GM18508 (cell line): ENCODE data around the gene PLSCR2.
"Not testable (repeated sequence)": the region's sequence is repeated elsewhere in the genome, so short reads cannot be mapped to it uniquely, and the experiment has no call there.

Source experiments
- ATAC-seq: cut with Tn5 transposase; IDR thresholded peaks from one replicate; pipeline ENCODE4 v1.9.1; 2021; ENCODE audit warnings: moderate number of reproducible peaks; ENCODE audit not compliant: insufficient read depth, unreplicated experiment

Gene PLSCR2

GRCh38 chr3:146425341-146425740 is 44.0 kb downstream of the PLSCR2 start:
- no peak for ATAC-seq

GRCh38 chr3:146421819-146422759 is 47.3 kb downstream of the PLSCR2 start:
- ATAC-seq, result no peak

- no peak for ATAC-seq
Measured at GRCh38 chr3:146416366-146416765, 53.0 kb downstream of the PLSCR2 start.

GRCh38 chr3:146414010-146414409 is 55.4 kb downstream of the PLSCR2 start:
- no peak for ATAC-seq

GRCh38 chr3:146412711-146413110 is 56.6 kb downstream of the PLSCR2 start:
- ATAC-seq, result not testable (repeated sequence)

- no peak for ATAC-seq
Measured at GRCh38 chr3:146407956-146408355, 61.4 kb downstream of the PLSCR2 start.

- ATAC-seq, result no peak
Measured at GRCh38 chr3:146404436-146404835, 64.9 kb downstream of the PLSCR2 start.

- no peak for ATAC-seq
Measured at GRCh38 chr3:146403792-146404191, 65.6 kb downstream of the PLSCR2 start.

- ATAC-seq, result no peak
Measured at GRCh38 chr3:146396792-146397191, 72.6 kb downstream of the PLSCR2 start.

GRCh38 chr3:146395164-146395563 is 74.2 kb downstream of the PLSCR2 start:
- no peak for ATAC-seq

GRCh38 chr3:146390957-146391356 is 78.4 kb downstream of the PLSCR2 start:
- no peak for ATAC-seq

- no peak for ATAC-seq
Measured at GRCh38 chr3:146390006-146390772, 79.2 kb downstream of the PLSCR2 start.

GRCh38 chr3:146387566-146387965 is 81.8 kb downstream of the PLSCR2 start:
- no peak for ATAC-seq

- ATAC-seq, result no peak
Measured at GRCh38 chr3:146386936-146387335, 82.4 kb downstream of the PLSCR2 start.

- no peak for ATAC-seq
Measured at GRCh38 chr3:146384786-146385185, 84.6 kb downstream of the PLSCR2 start.
